RCC 7860 (cell line): ENCODE measurements around the gene MID2.
"Not testable (repeated sequence)": the region's sequence is repeated elsewhere in the genome, so short reads cannot be mapped to it uniquely, and the experiment has no call there.

Source experiments
- DNase-seq: peaks from one replicate; pipeline ENCODE4 v3.0.0-alpha.2; 2015; ENCODE audit warnings: low spot score
- FAIRE-seq: peaks from 2 replicates; lab custom pipeline; 2012; peaks lifted over from hg19 to GRCh38; lab: Jason Lieb, UNC

MID2 gene

DNA sequence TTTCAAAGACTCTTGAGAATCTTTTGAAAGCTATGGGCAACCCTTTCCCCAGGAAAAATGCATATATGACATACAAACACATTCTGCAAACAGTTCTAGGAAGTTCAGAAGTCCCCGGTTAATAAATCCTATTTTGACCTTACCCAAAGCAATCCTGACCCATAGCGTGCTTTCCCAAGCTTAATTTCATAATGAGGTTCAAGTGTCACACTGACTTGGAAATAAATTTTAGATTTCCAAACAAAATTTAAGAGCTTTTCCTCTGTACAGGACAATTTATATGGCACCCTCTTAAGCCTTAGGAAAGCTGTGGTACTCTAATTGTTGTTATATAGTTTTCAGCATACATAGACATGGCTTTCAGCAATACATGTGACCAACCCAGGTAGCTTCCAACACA, 11.3 kb downstream of the MID2 start:
- FAIRE-seq = no peak

DNA sequence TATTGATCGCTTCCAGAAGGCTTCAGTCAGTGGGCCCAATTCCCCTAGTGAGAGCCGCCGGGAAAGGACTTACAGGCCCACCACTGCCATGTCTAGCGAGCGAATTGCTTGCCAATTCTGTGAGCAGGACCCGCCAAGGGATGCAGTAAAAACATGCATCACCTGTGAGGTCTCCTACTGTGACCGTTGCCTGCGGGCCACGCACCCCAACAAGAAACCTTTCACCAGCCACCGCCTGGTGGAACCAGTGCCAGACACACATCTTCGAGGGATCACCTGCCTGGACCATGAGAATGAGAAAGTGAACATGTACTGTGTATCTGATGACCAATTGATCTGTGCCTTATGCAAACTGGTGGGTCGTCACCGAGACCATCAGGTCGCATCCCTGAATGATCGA, 15.3 kb downstream of the MID2 start:
- no peak for FAIRE-seq
- DNase-seq = no peak

More for the DNA sequence above, 11.3 kb downstream of the MID2 start:
- no peak for DNase-seq

DNA sequence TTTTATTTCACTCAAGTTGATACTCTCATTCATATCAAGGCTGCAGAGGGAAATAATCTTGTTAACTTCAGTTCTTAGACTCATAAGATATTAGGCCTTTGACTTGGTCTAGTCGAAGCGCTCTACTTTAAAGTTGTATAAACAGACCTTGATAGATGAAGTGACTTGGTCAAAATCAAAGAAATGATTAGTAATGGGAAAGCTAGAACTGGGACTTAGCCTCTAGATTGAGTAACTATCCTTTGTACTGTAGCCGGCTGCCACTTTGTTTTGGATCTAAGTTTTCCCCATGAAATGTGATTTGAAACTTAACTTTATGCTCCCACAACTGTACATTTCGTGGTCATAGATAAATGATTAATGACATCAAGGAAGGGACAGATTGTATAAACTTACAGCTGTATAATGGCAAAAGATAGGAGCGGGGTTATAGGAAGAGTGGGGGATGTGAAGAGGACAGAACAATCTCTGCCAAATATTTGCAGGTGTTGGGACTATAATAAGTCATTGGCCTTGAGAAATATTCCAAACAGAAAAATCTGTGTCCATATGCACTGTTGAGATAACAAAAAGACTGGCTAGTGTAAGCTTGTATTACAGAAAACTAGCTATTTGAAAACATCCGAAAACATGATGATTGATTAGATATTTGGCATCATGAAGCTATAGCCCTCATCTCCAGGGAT, 17.2 kb downstream of the MID2 start:
- no peak for DNase-seq
- no peak for FAIRE-seq

DNA sequence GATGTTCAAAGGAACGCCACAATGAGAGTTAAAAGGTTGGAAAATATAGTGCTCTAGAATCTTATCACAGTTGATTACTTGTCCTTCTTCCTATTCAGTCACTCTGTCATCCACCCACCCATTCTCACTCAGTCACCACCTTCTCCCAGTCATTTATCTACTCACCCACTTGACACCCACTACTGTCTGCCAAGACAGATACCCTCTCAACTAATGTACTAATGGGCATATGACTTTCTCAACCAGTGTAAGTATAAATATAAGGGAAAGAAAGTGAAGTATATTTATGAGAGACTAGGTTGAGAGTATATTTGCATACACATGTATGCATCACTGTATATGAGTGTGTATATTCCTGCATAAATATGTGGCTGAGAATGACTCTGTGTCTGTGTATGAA, 20.0 kb downstream of the MID2 start:
- FAIRE-seq = no peak

DNA sequence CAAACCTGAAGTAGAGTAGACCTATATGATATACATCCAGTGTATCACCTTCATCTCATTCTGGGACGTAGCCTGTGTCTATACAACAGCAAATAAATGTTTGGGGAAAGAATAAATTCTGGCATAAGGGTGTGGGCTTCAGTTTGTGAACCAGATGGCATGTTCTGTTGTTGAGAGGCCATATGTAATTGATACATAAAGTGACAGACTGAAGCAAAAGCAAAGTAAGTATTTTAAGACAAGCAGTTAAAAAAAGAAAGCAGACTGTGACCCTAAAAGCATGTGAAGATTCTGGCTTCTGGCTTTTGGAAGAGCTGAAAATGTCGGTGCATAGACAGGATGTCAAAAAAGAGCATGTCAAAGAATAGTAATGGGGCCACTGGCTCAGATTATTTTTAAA, 22.9 kb downstream of the MID2 start:
- no peak for FAIRE-seq

More for the DNA sequence above, 20.0 kb downstream of the MID2 start:
- no peak for DNase-seq

DNA sequence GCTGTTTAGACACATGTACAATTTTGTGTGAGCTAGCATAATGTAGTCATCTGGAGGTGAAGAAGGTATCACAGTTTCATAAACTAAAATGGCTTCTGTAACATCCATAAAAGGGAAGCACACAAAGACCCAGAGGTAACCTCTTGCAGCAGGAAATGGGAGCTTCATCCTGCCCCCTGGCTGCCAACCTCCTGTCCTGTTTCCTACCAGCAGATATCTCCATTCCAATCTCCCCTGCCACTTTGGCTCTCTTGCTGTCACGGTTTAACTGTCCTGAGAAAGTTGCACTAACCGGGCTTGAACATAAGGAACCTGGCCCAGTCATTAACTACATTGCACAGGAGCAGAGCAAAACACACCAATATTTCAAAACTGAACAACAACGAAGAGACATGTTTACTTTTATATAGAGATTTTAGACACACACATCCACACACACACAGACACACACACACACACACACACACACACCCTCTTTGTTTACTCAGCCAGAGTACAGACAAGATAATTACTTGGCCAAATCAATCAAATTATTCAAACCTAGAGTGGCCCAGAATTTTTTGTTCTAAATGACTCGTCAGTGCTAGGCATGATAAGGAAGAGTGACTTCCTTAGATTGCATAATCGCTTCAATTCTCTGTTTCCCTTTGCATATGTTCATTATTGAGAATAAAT, 24.2 kb downstream of the MID2 start:
- DNase-seq = no peak
- no peak for FAIRE-seq

More for the DNA sequence above, 22.9 kb downstream of the MID2 start:
- DNase-seq = no peak

DNA sequence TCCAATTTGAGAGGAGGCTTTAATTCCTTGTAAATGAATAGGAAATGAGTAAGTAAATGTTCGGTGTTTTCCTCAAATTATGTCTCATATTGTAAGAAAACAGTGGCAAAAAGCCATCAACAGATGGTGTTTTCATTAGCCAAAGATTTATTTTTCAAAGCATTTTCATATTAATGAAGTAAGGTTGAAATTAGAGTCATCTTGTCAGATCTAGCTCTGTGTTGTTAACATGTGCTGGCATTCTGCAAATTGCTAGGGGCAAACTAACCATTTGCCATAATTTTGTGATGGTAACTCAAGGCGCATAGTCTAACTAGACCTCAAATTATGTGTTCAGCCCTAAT, 24.7 kb downstream of the MID2 start:
- no peak for FAIRE-seq
- DNase-seq = no peak

DNA sequence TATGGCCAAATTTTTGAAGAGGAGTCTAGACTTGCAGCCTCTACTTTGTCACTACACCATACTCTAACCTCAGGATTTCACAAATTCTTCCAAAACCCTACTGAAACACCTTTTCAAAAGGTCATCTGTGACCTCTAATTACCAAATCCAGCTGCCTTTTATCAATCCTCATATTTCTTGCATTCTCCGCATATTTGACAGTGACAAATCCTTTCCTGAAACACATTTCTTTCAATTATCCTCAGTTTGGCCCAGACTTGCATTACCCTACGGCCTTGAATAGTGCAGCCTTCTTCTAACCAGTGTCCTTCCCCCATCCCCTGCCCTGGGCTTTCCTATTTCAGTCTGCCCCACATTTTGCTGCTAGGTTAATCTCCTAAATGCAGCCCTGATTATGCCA, 25.5 kb downstream of the MID2 start:
- DNase-seq = no peak
- FAIRE-seq = no peak

DNA sequence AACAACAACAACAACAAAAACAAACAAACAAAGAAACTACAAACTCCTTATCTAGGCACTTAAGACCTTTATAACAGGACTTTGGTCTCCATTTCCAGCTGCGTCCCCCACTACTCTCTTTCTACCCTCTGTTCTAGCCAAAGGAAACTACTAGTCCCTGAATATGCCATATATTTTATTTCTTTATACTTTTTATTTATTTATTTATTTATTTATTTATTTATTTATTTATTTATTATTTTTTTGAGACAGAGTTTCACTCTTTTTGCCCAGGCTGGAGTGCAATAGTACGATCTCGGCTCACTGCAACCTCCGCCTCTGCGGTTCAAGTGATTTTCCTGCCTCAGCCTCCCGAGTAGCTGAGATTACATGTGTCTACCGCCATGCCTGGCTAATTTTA, 26.0 kb downstream of the MID2 start:
- FAIRE-seq, DNase-seq: not testable (repeated sequence)

DNA sequence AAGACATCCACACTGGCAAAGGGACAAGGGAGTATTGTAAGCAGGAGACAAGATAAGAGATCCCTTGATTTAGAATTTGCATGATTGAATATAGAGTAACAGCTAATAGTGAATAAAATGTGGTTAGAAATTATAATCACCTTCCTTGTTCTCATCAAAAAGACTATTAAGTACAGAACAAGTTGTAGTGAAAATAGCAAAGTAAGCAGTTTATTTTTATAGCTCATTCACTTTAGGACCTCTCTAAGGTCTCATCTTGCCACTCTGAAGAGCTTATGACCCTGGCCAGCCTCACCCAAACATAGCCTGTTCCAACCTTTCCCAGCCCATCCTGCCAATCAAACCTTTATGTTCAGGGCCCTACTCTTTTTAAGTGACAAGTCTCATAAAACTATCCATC, 30.6 kb downstream of the MID2 start:
- no peak for DNase-seq
- FAIRE-seq = no peak

DNA sequence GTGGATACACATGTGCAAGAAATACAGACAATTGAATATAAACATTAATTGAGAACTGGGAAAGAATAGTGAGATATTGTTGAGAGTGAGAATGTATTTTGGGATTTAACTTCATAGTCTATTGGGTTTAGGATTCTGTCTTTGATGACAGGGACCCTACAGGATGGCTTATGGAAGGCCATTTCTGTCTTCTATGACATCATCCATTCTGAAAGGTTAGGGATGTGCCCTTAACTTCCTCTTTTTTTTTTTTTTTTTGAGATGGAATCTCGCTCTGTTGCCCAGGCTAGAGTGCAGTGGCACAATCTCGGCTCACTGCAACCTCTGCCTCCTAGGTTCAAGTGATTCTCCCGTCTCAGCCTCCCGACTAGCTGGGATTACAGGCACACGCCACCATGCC, 31.4 kb downstream of the MID2 start:
- FAIRE-seq, DNase-seq: not testable (repeated sequence)

DNA sequence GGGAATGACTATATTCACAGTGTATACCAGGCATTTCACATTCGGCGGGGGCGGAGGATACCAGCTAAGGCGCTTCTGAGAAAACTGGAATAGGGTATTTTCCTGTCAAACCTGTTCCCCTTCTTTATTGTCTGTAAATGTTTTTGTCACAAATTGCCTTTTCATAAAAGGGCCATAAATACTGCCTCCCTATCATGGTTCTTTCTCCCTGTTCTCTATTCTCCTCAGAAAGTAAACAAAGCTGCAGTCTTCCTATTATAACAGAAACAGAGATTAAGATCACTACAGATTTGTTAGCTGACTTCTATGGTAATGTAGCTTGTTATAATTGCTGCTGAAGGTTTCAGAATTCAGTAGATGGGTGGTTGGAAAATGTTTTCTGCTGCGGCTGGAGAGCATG, 32.2 kb downstream of the MID2 start:
- FAIRE-seq = no peak

DNA sequence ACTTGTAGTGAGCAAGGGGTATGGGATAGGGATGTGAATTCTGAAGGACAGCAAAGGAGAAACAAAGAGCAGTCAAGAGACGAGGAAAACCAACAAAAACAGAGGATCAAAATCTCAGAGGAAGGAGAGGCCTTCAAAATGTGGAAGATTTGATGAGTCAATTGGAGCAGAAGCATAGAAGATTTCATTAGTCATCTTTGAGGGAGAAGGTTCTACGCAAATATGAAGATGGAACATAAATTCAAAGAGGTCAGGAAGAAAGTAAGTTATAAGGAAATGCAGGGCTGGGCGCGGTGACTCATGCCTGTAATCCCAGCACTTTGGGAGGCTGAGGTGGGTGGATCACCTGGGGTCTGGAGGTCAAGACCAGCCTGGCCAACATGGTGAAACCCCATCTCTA, 35.4 kb downstream of the MID2 start:
- DNase-seq (no peak), FAIRE-seq (no peak)

More for the DNA sequence above, 32.2 kb downstream of the MID2 start:
- no peak for DNase-seq

DNA sequence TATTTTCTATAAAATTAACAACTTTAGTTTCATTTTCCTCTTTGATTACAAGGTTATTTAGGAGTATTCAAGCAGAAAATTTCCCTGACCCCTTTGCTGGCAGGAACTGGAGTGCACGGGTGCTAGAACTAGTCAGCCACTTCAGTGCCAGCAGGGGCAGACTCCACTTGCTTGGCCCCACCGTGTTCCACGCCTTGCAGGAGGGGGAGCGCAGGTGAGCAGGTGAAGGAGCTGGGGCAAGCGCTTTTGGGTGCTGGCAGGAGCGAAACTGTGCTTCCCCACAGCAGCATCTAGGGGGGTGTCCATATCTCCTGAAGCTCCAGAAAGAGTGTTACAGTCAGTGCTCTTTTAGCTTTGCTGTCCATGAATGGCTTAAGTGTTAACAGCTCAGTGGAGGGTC, 45.5 kb downstream of the MID2 start:
- FAIRE-seq (no peak), DNase-seq (no peak)

DNA sequence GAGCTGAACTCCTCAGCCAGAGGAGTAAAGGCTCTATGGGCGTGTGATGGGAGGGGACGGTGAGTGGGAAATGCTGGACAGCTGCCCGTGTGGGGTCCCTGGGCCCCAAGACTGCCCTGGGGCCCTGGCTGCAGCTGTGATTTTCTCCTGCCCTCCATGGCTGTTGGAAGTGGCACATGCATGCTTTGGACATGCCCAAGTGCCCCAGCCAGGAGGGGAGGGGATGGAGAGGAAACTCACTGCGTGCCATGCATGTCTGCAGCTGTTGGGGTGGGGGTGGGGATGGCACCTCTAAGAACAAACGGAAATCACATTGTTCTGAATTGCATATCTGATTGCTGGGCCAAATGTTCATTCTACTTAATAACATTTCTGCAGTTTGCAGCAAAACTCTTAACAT, 52.4 kb downstream of the MID2 start:
- no peak for FAIRE-seq
- no peak for DNase-seq

DNA sequence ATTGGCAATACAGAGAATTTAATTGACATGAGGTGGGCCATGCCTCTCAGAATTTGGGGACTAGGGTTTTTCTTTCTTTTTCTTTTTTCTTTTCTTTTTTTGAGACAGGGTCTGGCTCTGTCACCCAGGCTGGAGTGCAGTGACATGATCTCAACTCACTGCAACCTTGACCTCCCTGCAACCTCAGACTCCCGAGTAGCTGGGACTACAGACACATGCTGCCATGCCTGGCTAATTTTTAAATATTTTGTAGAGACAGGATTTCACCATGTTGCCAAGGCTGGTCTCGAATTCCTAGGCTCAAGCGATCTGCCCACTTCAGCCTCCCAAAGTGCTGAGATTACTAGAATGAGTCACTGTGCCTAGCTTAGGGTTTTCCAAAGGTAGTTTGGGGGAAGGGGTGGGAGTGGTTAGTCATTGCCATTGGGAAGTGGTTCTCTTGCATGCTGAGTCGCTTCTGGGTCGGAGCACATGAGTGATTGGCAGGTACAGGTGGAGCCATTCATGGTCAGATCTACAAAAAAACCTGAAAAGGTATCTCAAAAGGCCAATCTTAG, 54.5 kb downstream of the MID2 start:
- FAIRE-seq (peak; percentile 97), DNase-seq (peak; percentile 85)

DNA sequence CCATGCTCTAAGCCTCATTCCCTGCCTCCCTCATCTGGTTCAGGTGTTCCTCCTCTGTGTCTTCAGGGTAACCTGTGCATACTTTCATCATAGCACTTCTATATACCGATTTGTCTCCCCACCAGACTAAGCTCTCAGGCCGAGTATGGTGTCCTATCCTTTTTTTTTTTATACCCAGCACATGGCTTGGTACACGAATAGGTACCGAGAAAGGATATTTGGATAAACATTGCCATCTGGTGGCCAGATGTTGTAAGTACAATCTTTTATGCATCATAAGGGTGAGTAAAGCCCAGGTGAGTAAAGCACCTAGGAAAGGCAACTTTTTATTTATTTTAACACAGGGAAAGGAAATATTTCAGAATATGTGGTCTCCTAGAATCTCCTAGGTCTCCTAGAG, 68.4 kb downstream of the MID2 start:
- FAIRE-seq = peak; percentile 76
- DNase-seq = peak; percentile 44

DNA sequence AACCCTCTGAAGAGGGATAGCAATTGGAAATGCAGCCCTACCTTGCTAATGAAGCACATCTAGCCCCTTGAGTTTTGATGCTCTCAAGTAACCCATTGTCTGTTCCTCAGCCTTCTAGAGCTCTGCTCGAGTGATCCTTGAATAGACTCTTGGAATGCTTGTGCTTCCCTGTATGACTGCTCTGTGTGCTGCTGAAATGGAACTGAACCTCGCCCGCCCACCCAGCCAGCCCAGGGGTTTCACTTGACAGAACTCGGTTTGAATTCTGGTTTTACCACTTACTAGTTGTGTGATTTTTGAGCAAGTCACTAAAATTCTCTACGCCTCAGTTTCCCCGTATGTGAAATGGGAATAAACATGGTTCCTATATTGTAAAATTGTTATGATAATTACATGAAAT, 77.1 kb downstream of the MID2 start:
- FAIRE-seq = no peak

DNA sequence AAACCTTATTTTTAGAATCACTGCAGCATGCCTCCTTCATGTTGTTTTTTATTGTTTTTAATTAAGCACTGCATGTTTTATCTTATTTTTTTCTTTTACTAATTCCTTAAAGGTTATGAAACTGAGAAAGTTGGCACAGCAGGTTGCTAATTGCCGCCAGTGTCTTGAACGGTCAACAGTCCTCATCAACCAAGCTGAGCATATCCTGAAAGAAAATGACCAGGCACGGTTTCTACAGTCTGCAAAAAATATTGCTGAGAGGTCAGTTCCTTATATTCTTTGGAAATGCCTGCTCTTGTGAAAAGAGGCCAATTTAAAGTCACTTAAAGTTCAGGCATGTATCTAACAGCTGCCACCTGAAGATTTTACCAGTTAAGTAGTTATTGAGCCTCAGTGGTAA, 79.7 kb downstream of the MID2 start:
- FAIRE-seq (no peak), DNase-seq (no peak)

More for the DNA sequence above, 77.1 kb downstream of the MID2 start:
- DNase-seq = no peak

DNA sequence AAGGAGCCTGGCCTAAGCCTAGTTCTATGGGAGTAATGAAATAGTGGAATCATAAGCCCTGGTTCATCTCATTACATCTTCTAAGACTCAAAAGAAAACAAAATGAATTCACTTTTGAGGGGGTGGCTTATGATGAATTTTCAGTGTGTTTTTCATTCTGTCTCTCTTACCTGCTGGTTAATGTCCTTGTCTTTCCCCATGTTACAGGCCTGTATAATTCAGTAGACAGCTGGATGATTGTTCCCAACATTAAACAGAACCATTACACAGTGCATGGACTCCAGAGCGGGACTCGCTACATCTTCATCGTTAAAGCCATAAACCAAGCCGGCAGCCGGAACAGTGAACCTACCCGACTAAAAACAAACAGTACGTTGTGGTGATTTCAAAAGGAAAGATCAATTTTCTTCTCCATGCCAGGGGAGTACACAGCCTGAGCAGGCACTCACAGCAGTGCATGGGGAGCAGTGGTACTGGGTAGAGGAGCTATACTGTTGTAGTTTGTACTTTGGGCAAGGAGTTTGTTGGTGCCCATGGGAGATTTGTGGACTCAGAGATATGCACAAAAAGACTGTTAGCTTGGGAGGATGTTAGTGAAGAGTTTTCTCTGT, 98.6 kb downstream of the MID2 start:
- DNase-seq = no peak
- no peak for FAIRE-seq

DNA sequence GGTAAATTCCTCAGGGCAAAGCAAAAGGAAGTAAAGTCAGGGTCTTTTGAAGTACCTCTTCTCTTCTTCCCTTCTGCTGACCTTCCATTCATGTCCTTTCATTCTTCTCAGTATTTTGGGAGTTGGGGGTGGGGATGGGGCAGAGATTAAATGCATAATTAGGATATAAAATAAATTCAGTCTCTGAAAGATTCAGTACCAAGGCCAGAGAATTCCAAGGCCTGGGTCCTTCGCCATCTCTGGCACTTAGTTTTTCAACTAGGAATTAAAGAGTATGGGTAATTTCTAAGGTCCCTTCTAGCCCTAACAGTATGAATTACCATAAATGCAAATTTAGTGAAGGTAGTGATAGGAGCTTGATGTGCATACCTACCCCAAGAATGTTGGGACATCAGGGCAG, 108.6 kb downstream of the MID2 start:
- FAIRE-seq = no peak
- DNase-seq = no peak

DNA sequence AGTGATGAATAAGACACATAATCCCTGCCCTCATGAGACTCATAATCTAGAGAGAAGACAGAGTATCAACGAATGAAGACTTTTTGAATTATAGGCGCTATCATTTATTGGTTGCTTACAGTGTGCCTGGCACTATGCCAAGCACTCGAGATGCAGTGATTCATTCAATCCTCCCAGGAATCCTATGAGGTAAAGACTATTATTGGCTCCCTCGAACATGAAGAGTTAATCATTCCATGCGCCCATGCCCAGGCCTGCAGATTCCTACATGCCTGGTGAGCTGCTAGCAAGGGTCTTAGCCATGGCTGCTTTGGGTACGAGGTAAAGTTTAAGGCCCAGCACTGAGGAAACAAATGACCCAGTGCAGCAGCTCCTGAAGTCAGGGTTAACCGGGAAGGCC, 109.5 kb downstream of the MID2 start:
- FAIRE-seq (peak; percentile 89), DNase-seq (peak; percentile 77)
